ENCODE results near the gene ZNRF3. TPM values are rescaled to one million over a fixed set of nuclear protein-coding genes. Genes with fewer than 3 reads are reported as not detected.

The ZNRF3 gene
- total RNA-seq, 1 donor from 2014 or later: 6.7 TPM

GRCh38 chr22:28989912-28990311, 106.5 kb downstream of the ZNRF3 start:
- Mint-ChIP-seq H3K27me3 (ENCODE audit: low read depth) (no peaks in the 10 kb centered on the region), H3K4me1 (ENCODE audit: low read depth) (peaks cover 18% of the 10 kb centered on the region), H3K36me3 (ENCODE audit: low read depth) (peaks cover 3% of the 10 kb centered on the region), H3K9me3 (ENCODE audit: low read depth) (no peaks in the 10 kb centered on the region), H3K4me3 (ENCODE audit: unreplicated experiment) (no peak overlapping the region), H3K27ac (ENCODE audit: unreplicated experiment) (no peak overlapping the region)
- no peak for DNase-seq (ENCODE audit: low spot score)
- TF ChIP-seq CTCF (IDR thresholded peaks at IDR 0.05): no peak

GRCh38 chr22:28992565-28993356, 109.4 kb downstream of the ZNRF3 start:
- no peaks in the 10 kb centered on the region for H3K27me3 Mint-ChIP-seq (ENCODE audit: low read depth)
- TF ChIP-seq CTCF (IDR thresholded peaks at IDR 0.05): no peak
- H3K36me3 Mint-ChIP-seq (ENCODE audit: low read depth): peaks cover 3% of the 10 kb centered on the region
- DNase-seq (ENCODE audit: low spot score): no peak
- no peak overlapping the region for H3K4me3 Mint-ChIP-seq (ENCODE audit: unreplicated experiment)
- H3K27ac Mint-ChIP-seq (ENCODE audit: unreplicated experiment): no peak overlapping the region
- H3K4me1 Mint-ChIP-seq (ENCODE audit: low read depth): peaks cover 16% of the 10 kb centered on the region
- no peaks in the 10 kb centered on the region for H3K9me3 Mint-ChIP-seq (ENCODE audit: low read depth)

GRCh38 chr22:28994522-28994921, 111.2 kb downstream of the ZNRF3 start:
- TF ChIP-seq CTCF (IDR thresholded peaks at IDR 0.05): no peak
- Mint-ChIP-seq H3K36me3 (ENCODE audit: low read depth) (peaks cover 3% of the 10 kb centered on the region), H3K9me3 (ENCODE audit: low read depth) (no peaks in the 10 kb centered on the region), H3K27ac (ENCODE audit: unreplicated experiment) (no peak overlapping the region), H3K4me1 (ENCODE audit: low read depth) (peaks cover 15% of the 10 kb centered on the region), H3K4me3 (ENCODE audit: unreplicated experiment) (no peak overlapping the region), H3K27me3 (ENCODE audit: low read depth) (no peaks in the 10 kb centered on the region)
- DNase-seq (ENCODE audit: low spot score): no peak

- Mint-ChIP-seq H3K27me3 (ENCODE audit: low read depth) (no peaks in the 10 kb centered on the region), H3K4me1 (ENCODE audit: low read depth) (peaks cover 21% of the 10 kb centered on the region), H3K4me3 (ENCODE audit: unreplicated experiment) (no peak overlapping the region), H3K36me3 (ENCODE audit: low read depth) (peaks cover 1% of the 10 kb centered on the region), H3K9me3 (ENCODE audit: low read depth) (no peaks in the 10 kb centered on the region), H3K27ac (ENCODE audit: unreplicated experiment) (no peak overlapping the region)
- TF ChIP-seq CTCF (IDR thresholded peaks at IDR 0.05): no peak
- no peak for DNase-seq (ENCODE audit: low spot score)
These were observed 112.2 kb downstream of the ZNRF3 start for GRCh38 chr22:28995551-28995950.

GRCh38 chr22:28997342-28997741, 114.0 kb downstream of the ZNRF3 start:
- DNase-seq (ENCODE audit: low spot score): no peak
- no peak for TF ChIP-seq CTCF (IDR thresholded peaks at IDR 0.05)
- H3K9me3 Mint-ChIP-seq (ENCODE audit: low read depth): no peaks in the 10 kb centered on the region
- H3K27me3 Mint-ChIP-seq (ENCODE audit: low read depth): no peaks in the 10 kb centered on the region
- no peak overlapping the region for H3K27ac Mint-ChIP-seq (ENCODE audit: unreplicated experiment)
- H3K4me1 Mint-ChIP-seq (ENCODE audit: low read depth): peaks cover 23% of the 10 kb centered on the region
- peaks cover 1% of the 10 kb centered on the region for H3K36me3 Mint-ChIP-seq (ENCODE audit: low read depth)
- no peak overlapping the region for H3K4me3 Mint-ChIP-seq (ENCODE audit: unreplicated experiment)

Measured in chondrocyte (in vitro differentiated cells).